CD4-positive, alpha-beta T cell treated with Interleukin-15 for 1 hour (primary cell): Measurements from ENCODE around the gene FAM181A.

Source experiments
- DNase-seq: peaks from one replicate; pipeline ENCODE4 v3.0.0-alpha.2; 2020

Gene FAM181A

GRCh38 chr14:93965287-93965821, 38.2 kb downstream of the FAM181A start:
- DNase-seq = no peak

DNA sequence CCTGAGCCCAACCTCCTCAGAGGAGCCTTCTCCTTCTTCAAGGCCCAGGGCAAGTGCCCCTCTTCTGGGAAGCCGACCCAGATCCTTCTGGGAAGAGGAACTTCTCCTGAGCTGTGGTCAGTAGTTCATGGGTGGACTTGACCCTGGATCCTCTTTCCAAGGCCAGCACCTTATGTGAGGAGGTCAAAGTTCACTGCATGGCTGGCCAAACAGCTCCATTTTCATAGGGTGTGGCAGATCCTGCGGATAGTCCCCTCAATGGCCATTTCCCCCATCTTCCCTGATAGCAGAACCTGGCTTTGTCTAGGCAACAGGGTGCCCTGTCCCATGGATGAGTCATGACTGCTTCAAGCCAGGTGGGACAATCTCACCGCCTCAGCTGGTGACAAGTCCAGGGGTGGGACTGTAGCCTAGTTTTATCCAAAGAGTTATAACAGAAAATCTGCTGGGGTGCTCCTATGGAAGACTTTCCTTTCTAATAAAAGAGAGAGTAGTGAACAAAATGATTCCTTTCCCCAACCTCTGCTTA, 38.9 kb downstream of the FAM181A start:
- DNase-seq = no peak

GRCh38 chr14:93967637-93968250, 40.6 kb downstream of the FAM181A start:
- peak; percentile 66 for DNase-seq

- DNase-seq = peak; percentile 37
Measured at GRCh38 chr14:93969082-93969828, 42.1 kb downstream of the FAM181A start.

GRCh38 chr14:93970585-93970964, 43.4 kb downstream of the FAM181A start:
- peak; percentile 78 for DNase-seq

GRCh38 chr14:93970965-93971634, 44.0 kb downstream of the FAM181A start:
- DNase-seq = peak; percentile 40

DNA sequence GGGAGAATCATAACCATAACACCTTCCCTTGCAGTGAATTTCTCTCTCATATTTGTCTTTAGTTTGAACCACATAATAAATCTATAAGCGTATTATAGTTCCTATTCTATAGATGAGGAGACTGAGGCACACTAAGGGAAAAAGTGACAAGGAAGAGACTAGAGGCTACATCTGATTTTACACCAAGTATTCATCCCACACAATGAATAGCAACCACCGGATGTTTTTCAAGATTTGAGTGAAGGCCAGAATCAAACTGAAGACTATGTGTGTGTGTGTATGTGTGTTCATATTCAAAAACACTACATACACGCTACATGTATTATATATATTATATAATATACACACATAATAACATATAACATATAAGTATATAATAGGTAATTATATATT, 44.5 kb downstream of the FAM181A start:
- DNase-seq = no peak

DNA sequence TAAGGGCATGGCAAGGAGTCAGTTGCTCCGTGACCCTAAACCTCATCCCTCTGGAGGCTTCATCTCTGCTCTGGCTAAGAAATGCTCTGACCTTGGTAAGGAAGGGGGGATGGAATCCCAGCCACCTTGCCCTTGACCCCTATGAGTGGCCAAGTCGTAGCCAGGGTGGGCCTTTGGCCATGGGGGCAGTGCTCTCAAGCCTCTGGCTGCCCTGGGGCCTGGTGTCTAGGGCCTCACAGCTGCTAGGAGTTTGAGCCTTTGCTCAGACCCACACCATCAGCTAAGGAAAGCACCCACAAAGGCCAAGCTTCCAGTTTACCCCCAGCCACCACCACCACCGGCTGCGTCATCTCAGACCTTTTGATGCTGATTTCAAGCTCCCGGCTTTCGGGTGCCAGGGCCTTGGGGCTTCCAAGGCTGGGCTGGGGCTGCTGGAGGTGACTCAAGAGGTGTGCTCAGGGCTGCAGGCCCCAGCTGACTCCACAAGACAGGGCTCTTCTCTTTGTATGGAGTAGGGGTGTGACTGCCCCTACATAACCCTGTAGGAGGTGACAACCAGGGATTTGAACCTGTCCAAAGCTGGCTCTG, 45.6 kb downstream of the FAM181A start:
- no peak for DNase-seq

- DNase-seq = no peak
Measured at GRCh38 chr14:93973607-93974006, 46.5 kb downstream of the FAM181A start.

GRCh38 chr14:93974299-93974698, 47.2 kb downstream of the FAM181A start:
- no peak for DNase-seq

DNA sequence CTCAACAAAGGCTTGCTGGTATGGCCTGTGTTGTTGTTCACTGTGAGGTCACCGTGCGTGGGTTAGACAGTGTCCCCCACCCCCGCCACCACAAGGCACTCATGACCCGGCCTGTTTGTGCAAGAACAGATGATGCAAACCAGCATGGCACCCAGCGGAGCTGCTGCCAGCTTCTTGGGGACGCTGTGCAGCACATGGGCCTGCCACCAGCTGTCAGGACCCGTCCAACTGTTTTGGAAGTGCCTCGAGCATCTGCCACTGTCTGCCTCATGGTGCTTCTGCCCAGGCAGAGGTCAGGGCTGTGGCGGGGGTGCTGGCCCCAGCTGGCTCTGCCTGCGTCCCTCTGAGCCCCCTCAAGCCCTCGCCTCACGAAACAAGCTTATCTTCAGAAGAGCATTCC, 47.7 kb downstream of the FAM181A start:
- DNase-seq = no peak

GRCh38 chr14:93975791-93976476, 48.8 kb downstream of the FAM181A start:
- no peak for DNase-seq

- DNase-seq = no peak
Measured at GRCh38 chr14:93976477-93977057, 49.4 kb downstream of the FAM181A start, which contains the start of gene ASB2. Gene ASB2, minus strand, starts transcription at chr14:93976570. Its CDS starts 12,031 bp downstream, at chr14:93964539.

DNA sequence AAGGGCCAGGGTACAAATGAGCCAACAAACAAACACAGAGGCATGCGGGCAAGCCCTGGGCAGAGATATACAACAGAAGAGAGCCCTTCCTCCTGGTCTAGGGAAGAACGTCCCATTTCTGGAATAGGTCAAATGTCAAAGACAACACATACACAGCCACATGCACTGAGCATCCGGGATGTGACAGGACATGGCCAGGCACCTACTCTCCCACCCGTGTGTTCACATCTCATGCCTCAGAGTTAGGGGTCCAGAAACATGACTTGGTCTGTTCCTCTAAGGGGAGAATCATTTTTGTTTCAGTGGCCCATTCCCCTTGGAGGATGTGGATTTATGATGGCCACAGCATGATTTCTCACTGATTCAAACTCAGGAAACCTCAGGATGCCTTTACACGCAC, 50.0 kb downstream of the FAM181A start:
- DNase-seq = no peak

DNA sequence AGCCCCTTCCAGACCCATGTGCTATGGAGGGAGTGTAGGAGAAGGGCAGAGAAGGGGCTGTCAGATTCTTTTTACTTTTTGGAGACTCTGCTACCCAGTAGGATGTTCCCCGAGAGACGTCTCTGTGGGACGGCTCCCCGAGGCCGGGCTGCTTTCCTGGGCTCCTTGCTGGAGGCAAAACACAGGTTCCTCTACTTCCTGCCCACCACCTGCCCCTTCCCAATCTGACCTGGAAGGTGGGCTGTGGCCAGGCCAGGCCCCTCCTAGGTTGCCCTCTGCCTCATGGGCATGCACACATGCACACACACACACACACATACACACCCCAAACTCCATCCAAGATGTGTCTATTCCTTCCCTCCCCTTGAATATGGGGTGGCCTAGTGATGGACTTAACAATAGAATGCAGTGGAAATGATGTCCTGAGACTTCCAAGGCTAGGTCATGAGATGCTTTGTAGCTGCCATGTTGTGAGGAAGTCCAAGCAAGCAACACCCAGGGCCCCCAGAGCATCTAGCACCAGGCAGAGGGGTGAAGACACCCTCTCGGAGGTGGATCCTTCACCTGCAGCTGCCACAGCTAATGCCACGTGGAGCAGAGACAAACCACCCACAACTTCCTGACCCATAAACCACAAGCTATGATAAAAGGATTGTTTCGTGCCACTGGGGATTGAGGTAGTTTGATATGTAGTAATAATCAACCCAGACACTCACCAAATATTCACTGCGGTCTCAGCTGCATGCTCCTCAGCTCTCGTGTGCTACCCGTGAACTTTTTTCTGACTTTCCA, 50.8 kb downstream of the FAM181A start:
- DNase-seq = peak; percentile 76

- DNase-seq = no peak
Measured at GRCh38 chr14:93978735-93979134, 51.6 kb downstream of the FAM181A start.
